Lung (tissue), 12 donors: Measurements from ENCODE around the gene GLRX5. TPM values are rescaled to one million over a fixed set of nuclear protein-coding genes. Genes with fewer than 3 reads are reported as not detected.

Source experiments
- ATAC-seq: fragments of 200-7000 bp; cut with Tn5 transposase; one replicate; pipeline ENCODE4 v1.9.1; 2020; ENCODE audit warnings: moderate number of reproducible peaks; ENCODE audit not compliant: insufficient read depth, low FRiP score
- DNase-seq, 3 donors: peaks; one replicate each; pipeline ENCODE4 v3.0.0-alpha.2; 2013 to 2017
- H3K27ac ChIP-seq, 2 donors: one replicate each; pipeline ENCODE4 v1.5.1; 2013; ENCODE audit warnings: mild to moderate bottlenecking in 2 of 2, moderate library complexity in 2 of 2, control low read depth in 1 of 2, inconsistent platforms in 1 of 2, low read depth in 1 of 2, low read length in 1 of 2
- H3K27me3 ChIP-seq, 3 donors: one replicate each; pipeline ENCODE4 v1.5.1; 2013; ENCODE audit warnings: low read length in 2 of 3; ENCODE audit not compliant: control insufficient read depth in 3 of 3, insufficient read depth in 3 of 3
- H3K36me3 ChIP-seq, 4 donors: one replicate each; pipeline ENCODE4 v1.5.1; 2013; ENCODE audit warnings: low read length in 4 of 4, mild to moderate bottlenecking in 1 of 4, moderate library complexity in 1 of 4; ENCODE audit not compliant: control insufficient read depth in 4 of 4, insufficient read depth in 4 of 4
- H3K4me1 ChIP-seq, 5 donors: one replicate each; pipeline ENCODE4 v1.5.1; 2013; ENCODE audit warnings: low read length in 5 of 5, mild to moderate bottlenecking in 2 of 5, moderate library complexity in 1 of 5; ENCODE audit not compliant: control insufficient read depth in 5 of 5, insufficient read depth in 5 of 5
- H3K4me3 ChIP-seq: one replicate; pipeline ENCODE4 v1.5.1; 2013; ENCODE audit warnings: mild to moderate bottlenecking, control low read depth, moderate library complexity
- H3K9ac ChIP-seq, 2 donors: one replicate each; pipeline ENCODE4 v1.5.1; 2013; ENCODE audit warnings: low read length in 2 of 2, control low read depth in 1 of 2; ENCODE audit not compliant: insufficient read depth in 1 of 2
- H3K9me3 ChIP-seq, 4 donors: one replicate each; pipeline ENCODE4 v1.5.1; 2013; ENCODE audit warnings: low read length in 3 of 4, mild to moderate bottlenecking in 1 of 4, moderate library complexity in 1 of 4; ENCODE audit not compliant: control insufficient read depth in 4 of 4, insufficient read depth in 3 of 4
- WGBS, 2 donors: extraction: QIAGEN DNeasy Blood & Tissue Kit; methylation state at CpG; one replicate each; pipeline ENCODE4 v1.1.7; 2013; 5-methylcytosine and 5-hydroxymethylcytosine counted together
- polyA plus RNA-seq, 2 donors: library from polyadenylated mRNA; stranded (reverse); fragments of 200-250 nt; gene quantifications; one replicate each; pipeline ENCODE4 v1.2.1, GENCODE V29; 2013
- total RNA-seq, 2 donors: library from RNA; depleted of rRNA in 1 of 2; stranded (reverse); fragments of >200 nt in 1 of 2; gene quantifications; one replicate each; pipeline ENCODE4 v1.2.1, GENCODE V29; 2014 to 2021
- TF ChIP-seq, protein P1 (sequence below): IDR thresholded peaks from 2 replicates; pipeline ENCODE4 v1.5.1; 2012; ENCODE audit warnings: mild to moderate bottlenecking; ENCODE audit errors: control extremely low read depth, extremely low read depth
- donor health status: control.
- donor health status: control.
- donor health status: Bipolar disorder and iron deficiency.
- donor health status: healthy.
- donor health status: DM: yes; HTN: yes; CAD: no.

The GLRX5 gene
- total and polyA plus RNA-seq, 4 donors, result 22.4 to 35.6 (median 29.1) TPM

DNA sequence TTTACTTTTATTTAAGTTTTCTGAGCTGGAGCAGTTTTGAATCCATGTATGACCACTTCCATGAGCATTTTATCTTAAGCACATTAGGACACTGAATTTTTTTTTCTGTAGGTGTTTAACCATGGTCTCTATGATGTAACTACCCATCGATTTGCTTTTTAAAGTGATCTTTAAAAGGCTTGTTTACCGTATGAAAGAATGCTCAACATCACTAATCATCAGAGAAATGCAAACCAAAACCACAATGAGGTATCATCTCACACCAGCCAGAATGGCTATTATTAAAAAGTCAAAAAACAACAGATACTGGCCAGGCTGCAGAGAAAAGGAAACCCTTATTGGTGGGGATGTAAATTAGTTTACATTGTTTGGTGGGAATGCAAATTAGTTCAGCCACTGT lies 23.0 kb downstream of the GLRX5 start:
- H3K27ac ChIP-seq, result no peak overlapping the region
- TF ChIP-seq, protein P1, sequence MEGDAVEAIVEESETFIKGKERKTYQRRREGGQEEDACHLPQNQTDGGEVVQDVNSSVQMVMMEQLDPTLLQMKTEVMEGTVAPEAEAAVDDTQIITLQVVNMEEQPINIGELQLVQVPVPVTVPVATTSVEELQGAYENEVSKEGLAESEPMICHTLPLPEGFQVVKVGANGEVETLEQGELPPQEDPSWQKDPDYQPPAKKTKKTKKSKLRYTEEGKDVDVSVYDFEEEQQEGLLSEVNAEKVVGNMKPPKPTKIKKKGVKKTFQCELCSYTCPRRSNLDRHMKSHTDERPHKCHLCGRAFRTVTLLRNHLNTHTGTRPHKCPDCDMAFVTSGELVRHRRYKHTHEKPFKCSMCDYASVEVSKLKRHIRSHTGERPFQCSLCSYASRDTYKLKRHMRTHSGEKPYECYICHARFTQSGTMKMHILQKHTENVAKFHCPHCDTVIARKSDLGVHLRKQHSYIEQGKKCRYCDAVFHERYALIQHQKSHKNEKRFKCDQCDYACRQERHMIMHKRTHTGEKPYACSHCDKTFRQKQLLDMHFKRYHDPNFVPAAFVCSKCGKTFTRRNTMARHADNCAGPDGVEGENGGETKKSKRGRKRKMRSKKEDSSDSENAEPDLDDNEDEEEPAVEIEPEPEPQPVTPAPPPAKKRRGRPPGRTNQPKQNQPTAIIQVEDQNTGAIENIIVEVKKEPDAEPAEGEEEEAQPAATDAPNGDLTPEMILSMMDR, result no peak
- no peaks in the 10 kb centered on the region for H3K27me3 ChIP-seq
- no peaks in the 10 kb centered on the region for H3K9me3 ChIP-seq
- no peak overlapping the region for H3K9ac ChIP-seq
- 65 to 78% methylated on average over 2 of the region's 2 CpGs for WGBS, 2 donors
- H3K36me3 ChIP-seq, result no peaks in the 10 kb centered on the region
- no peak for DNase-seq
- H3K4me1 ChIP-seq, result no peaks in the 10 kb centered on the region
- no peak for ATAC-seq
- no peak overlapping the region for H3K4me3 ChIP-seq

- H3K27ac ChIP-seq, result no peak overlapping the region
- H3K36me3 ChIP-seq, result no peaks in the 10 kb centered on the region
- TF ChIP-seq, protein P1, result no peak
- H3K4me1 ChIP-seq, result no peaks in the 10 kb centered on the region
- H3K9me3 ChIP-seq, result no peaks in the 10 kb centered on the region
- H3K27me3 ChIP-seq, result no peaks in the 10 kb centered on the region
- H3K9ac ChIP-seq, result no peak overlapping the region
- H3K4me3 ChIP-seq, result no peak overlapping the region
- WGBS, 2 donors, result 55 to 69% methylated on average over 6 of the region's 6 CpGs
- DNase-seq (no peak), ATAC-seq (no peak)
These were observed 24.4 kb downstream of the GLRX5 start for GRCh38 chr14:95559203-95559602.

DNA sequence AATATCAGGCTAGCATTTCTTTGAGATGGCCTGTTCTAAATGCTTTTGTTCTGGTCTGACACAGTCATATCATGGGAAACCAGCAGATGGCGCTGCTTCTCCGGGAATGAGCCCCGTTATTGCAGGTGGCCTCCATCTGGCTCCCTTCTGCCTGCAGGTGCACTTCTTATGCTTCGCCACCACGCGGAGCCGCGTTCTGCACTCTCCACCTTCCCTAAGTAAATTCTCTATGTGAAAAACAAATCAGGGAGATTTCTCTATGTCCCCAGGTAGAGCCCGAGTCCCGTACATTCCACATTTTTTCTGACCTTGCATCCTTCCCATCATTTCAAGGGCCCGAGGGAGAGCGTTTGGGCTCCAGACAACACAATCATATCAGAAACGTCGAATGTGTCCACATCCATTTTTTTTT lies 26.2 kb downstream of the GLRX5 start:
- Histone ChIP-seq H3K36me3 (no peaks in the 10 kb centered on the region), H3K9me3 (no peaks in the 10 kb centered on the region), H3K27me3 (no peaks in the 10 kb centered on the region), H3K27ac (no peak overlapping the region), H3K4me3 (no peak overlapping the region), H3K9ac (no peak overlapping the region), H3K4me1 (no peaks in the 10 kb centered on the region)
- TF ChIP-seq, protein P1, result peak; percentile 95
- DNase-seq (peak; percentile 77 to 86 (median 85)), ATAC-seq (peak; percentile 70)
- 12% methylated on average over 14 of the region's 14 CpGs for WGBS, 2 donors
